Measurements from ENCODE around the gene RGS14.
"Not testable (repeated sequence)": the region's sequence is repeated elsewhere in the genome, so short reads cannot be mapped to it uniquely, and the experiment has no call there.

Gene RGS14

GRCh38 chr5:177327539-177328522 is 29.9 kb upstream of the RGS14 start:
- DNase-seq, result no peak

- no peak for DNase-seq
These were observed 29.0 kb upstream of the RGS14 start for GRCh38 chr5:177328545-177329231.

- DNase-seq, result no peak
These were observed 27.8 kb upstream of the RGS14 start for GRCh38 chr5:177329883-177330282.

- DNase-seq, result no peak
These were observed 26.5 kb upstream of the RGS14 start for GRCh38 chr5:177330991-177331842.

- DNase-seq, result no peak
These were observed 25.5 kb upstream of the RGS14 start for GRCh38 chr5:177332031-177332895.

- DNase-seq, result no peak
These were observed 24.8 kb upstream of the RGS14 start for GRCh38 chr5:177332896-177333260.

- no peak for DNase-seq
These were observed 24.1 kb upstream of the RGS14 start for GRCh38 chr5:177333420-177334154.

- no peak for DNase-seq
These were observed 23.6 kb upstream of the RGS14 start for GRCh38 chr5:177334155-177334551.

- DNase-seq, result no peak
These were observed 22.7 kb upstream of the RGS14 start for GRCh38 chr5:177334781-177335700.

GRCh38 chr5:177335701-177336065 is 22.0 kb upstream of the RGS14 start:
- DNase-seq, result no peak

- DNase-seq, result no peak
These were observed 21.6 kb upstream of the RGS14 start for GRCh38 chr5:177336112-177336511.

GRCh38 chr5:177336603-177337494 is 20.9 kb upstream of the RGS14 start:
- no peak for DNase-seq

GRCh38 chr5:177338251-177339106 is 19.2 kb upstream of the RGS14 start:
- no peak for DNase-seq

GRCh38 chr5:177339107-177339638 is 18.6 kb upstream of the RGS14 start:
- DNase-seq, result no peak

GRCh38 chr5:177343000-177343399 is 14.7 kb upstream of the RGS14 start:
- not testable (repeated sequence) for DNase-seq

- DNase-seq, result no peak
These were observed 13.9 kb upstream of the RGS14 start for GRCh38 chr5:177343777-177344176.

GRCh38 chr5:177344891-177345290 is 12.8 kb upstream of the RGS14 start:
- DNase-seq, result no peak

Data from right kidney (tissue), 1 donor.